Measurements from ENCODE around the gene MYF5.

Gene MYF5

GRCh38 chr12:80721326-80721725 lies 4.6 kb downstream of the MYF5 start:
- ATAC-seq, result no peak
- TF ChIP-seq RARB (CRISPR knock-in tag; IDR thresholded peaks at IDR 0.05), result no peak

DNA sequence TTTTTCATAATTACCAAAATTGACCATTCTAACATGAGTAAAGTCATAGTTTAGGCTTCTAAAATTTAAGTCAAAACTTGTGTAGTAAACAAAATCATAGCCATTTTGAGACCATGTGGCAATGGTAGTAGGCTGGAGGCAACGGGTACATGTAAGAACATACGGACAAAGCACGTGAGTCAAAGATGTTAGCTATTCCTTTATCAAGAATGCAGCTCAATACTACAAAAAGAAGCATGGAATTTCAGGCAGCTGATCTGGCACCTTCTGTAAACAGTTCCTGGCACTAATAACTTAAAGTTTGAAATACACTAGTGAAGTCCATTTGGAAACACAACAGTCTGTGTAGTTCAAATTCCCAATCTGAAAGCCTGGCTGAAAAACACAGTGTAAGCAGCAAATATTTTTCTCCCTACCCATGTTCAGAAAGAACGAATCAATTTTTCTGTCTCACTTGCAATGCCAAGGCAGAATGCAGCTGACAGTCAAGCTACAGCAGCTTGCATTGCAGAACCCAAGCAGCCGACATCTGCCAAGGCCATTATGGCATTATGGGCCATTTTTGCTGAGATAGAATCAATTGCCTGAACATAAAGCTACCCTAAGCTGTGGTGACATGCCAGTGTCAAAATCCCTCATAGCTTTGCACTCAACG lies 29.3 kb downstream of the MYF5 start:
- ATAC-seq, result no peak
- TF ChIP-seq, protein P1, sequence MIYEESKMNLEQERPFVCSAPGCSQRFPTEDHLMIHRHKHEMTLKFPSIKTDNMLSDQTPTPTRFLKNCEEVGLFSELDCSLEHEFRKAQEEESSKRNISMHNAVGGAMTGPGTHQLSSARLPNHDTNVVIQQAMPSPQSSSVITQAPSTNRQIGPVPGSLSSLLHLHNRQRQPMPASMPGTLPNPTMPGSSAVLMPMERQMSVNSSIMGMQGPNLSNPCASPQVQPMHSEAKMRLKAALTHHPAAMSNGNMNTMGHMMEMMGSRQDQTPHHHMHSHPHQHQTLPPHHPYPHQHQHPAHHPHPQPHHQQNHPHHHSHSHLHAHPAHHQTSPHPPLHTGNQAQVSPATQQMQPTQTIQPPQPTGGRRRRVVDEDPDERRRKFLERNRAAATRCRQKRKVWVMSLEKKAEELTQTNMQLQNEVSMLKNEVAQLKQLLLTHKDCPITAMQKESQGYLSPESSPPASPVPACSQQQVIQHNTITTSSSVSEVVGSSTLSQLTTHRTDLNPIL (CRISPR knock-in tag; IDR thresholded peaks at IDR 0.05; ENCODE audit: low read depth), result no peak
- TF ChIP-seq, protein P2, sequence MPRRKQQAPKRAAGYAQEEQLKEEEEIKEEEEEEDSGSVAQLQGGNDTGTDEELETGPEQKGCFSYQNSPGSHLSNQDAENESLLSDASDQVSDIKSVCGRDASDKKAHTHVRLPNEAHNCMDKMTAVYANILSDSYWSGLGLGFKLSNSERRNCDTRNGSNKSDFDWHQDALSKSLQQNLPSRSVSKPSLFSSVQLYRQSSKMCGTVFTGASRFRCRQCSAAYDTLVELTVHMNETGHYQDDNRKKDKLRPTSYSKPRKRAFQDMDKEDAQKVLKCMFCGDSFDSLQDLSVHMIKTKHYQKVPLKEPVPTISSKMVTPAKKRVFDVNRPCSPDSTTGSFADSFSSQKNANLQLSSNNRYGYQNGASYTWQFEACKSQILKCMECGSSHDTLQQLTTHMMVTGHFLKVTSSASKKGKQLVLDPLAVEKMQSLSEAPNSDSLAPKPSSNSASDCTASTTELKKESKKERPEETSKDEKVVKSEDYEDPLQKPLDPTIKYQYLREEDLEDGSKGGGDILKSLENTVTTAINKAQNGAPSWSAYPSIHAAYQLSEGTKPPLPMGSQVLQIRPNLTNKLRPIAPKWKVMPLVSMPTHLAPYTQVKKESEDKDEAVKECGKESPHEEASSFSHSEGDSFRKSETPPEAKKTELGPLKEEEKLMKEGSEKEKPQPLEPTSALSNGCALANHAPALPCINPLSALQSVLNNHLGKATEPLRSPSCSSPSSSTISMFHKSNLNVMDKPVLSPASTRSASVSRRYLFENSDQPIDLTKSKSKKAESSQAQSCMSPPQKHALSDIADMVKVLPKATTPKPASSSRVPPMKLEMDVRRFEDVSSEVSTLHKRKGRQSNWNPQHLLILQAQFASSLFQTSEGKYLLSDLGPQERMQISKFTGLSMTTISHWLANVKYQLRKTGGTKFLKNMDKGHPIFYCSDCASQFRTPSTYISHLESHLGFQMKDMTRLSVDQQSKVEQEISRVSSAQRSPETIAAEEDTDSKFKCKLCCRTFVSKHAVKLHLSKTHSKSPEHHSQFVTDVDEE (CRISPR knock-in tag; IDR thresholded peaks at IDR 0.05), result no peak
- TF ChIP-seq TOX (CRISPR knock-in tag; IDR thresholded peaks at IDR 0.05; ENCODE audit: borderline replicate concordance), result no peak
- TF ChIP-seq ZC3H10 (CRISPR knock-in tag; IDR thresholded peaks at IDR 0.05), result no peak
- TF ChIP-seq ZFP3 (CRISPR knock-in tag; IDR thresholded peaks at IDR 0.05), result no peak
- TF ChIP-seq, protein P3, sequence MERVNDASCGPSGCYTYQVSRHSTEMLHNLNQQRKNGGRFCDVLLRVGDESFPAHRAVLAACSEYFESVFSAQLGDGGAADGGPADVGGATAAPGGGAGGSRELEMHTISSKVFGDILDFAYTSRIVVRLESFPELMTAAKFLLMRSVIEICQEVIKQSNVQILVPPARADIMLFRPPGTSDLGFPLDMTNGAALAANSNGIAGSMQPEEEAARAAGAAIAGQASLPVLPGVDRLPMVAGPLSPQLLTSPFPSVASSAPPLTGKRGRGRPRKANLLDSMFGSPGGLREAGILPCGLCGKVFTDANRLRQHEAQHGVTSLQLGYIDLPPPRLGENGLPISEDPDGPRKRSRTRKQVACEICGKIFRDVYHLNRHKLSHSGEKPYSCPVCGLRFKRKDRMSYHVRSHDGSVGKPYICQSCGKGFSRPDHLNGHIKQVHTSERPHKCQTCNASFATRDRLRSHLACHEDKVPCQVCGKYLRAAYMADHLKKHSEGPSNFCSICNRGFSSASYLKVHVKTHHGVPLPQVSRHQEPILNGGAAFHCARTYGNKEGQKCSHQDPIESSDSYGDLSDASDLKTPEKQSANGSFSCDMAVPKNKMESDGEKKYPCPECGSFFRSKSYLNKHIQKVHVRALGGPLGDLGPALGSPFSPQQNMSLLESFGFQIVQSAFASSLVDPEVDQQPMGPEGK (CRISPR knock-in tag; IDR thresholded peaks at IDR 0.05; ENCODE audit: borderline replicate concordance), result no peak
- TF ChIP-seq ZNF8 (CRISPR knock-in tag; IDR thresholded peaks at IDR 0.05), result no peak
- no peak for TF ChIP-seq CSDC2 (CRISPR knock-in tag; IDR thresholded peaks at IDR 0.05)
- no peak for TF ChIP-seq ZNF70 (CRISPR knock-in tag; IDR thresholded peaks at IDR 0.05)

DNA sequence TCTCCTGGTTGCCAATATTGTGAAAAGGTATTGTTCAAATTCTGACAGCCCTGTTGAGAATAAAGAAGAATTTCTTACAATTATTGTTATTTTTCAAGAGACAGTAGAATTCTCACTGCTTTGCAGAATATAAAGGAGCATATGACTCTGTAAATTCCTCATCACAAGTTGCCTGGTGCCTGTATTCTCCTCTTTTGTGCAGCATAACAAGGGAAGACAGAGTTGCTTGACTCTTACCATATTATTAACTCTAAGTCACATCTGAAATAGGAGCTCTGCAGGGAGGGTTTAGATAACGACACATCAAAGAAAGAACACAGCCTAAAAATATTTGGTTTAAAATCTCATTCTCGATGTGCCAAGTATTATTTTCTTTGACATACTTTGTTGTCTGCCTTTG lies 31.1 kb downstream of the MYF5 start:
- no peak for ATAC-seq
- no peak for TF ChIP-seq RARB (CRISPR knock-in tag; IDR thresholded peaks at IDR 0.05)
- TF ChIP-seq, protein P4, sequence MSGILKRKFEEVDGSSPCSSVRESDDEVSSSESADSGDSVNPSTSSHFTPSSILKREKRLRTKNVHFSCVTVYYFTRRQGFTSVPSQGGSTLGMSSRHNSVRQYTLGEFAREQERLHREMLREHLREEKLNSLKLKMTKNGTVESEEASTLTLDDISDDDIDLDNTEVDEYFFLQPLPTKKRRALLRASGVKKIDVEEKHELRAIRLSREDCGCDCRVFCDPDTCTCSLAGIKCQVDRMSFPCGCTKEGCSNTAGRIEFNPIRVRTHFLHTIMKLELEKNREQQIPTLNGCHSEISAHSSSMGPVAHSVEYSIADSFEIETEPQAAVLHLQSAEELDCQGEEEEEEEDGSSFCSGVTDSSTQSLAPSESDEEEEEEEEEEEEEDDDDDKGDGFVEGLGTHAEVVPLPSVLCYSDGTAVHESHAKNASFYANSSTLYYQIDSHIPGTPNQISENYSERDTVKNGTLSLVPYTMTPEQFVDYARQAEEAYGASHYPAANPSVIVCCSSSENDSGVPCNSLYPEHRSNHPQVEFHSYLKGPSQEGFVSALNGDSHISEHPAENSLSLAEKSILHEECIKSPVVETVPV (CRISPR knock-in tag; IDR thresholded peaks at IDR 0.05), result no peak
- TF ChIP-seq, protein P1 (CRISPR knock-in tag; IDR thresholded peaks at IDR 0.05; ENCODE audit: low read depth), result no peak
- no peak for TF ChIP-seq ZFP3 (CRISPR knock-in tag; IDR thresholded peaks at IDR 0.05)
- TF ChIP-seq, protein P5, sequence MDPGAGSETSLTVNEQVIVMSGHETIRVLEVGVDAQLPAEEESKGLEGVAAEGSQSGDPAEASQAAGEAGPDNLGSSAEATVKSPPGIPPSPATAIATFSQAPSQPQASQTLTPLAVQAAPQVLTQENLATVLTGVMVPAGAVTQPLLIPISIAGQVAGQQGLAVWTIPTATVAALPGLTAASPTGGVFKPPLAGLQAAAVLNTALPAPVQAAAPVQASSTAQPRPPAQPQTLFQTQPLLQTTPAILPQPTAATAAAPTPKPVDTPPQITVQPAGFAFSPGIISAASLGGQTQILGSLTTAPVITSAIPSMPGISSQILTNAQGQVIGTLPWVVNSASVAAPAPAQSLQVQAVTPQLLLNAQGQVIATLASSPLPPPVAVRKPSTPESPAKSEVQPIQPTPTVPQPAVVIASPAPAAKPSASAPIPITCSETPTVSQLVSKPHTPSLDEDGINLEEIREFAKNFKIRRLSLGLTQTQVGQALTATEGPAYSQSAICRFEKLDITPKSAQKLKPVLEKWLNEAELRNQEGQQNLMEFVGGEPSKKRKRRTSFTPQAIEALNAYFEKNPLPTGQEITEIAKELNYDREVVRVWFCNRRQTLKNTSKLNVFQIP (CRISPR knock-in tag; IDR thresholded peaks at IDR 0.05; ENCODE audit: borderline replicate concordance, low read depth), result no peak
- no peak for TF ChIP-seq ZNF8 (CRISPR knock-in tag; IDR thresholded peaks at IDR 0.05)
- TF ChIP-seq TOX (CRISPR knock-in tag; IDR thresholded peaks at IDR 0.05; ENCODE audit: borderline replicate concordance), result no peak
- no peak for TF ChIP-seq ISL1 (CRISPR knock-in tag; IDR thresholded peaks at IDR 0.05)
- TF ChIP-seq, protein P3 (CRISPR knock-in tag; IDR thresholded peaks at IDR 0.05; ENCODE audit: borderline replicate concordance), result no peak
- no peak for TF ChIP-seq ARNTL (CRISPR knock-in tag; IDR thresholded peaks at IDR 0.05; ENCODE audit: borderline replicate concordance, low read depth)
- TF ChIP-seq ESRRG (CRISPR knock-in tag; IDR thresholded peaks at IDR 0.05), result no peak
- TF ChIP-seq ZNF565 (CRISPR knock-in tag; conservative IDR thresholded peaks at IDR 0.05; ENCODE audit: low read depth), result no peak
- TF ChIP-seq CSDC2 (CRISPR knock-in tag; IDR thresholded peaks at IDR 0.05), result no peak
- no peak for TF ChIP-seq BACH2 (CRISPR knock-in tag; IDR thresholded peaks at IDR 0.05; ENCODE audit: borderline replicate concordance)
- TF ChIP-seq GLIS3 (CRISPR knock-in tag; IDR thresholded peaks at IDR 0.05), result no peak
